Activated T-cell treated with anti-CD3 and anti-CD28 coated beads, Interleukin-2, amount 50 U/mL, for 72 hours (primary cell): ENCODE measurements around the gene RHEB. TPM values are rescaled to one million over a fixed set of nuclear protein-coding genes. Genes with fewer than 3 reads are reported as not detected.
A peak's percentile ranks its signal among the peaks of the same experiment; 100 is the strongest.
"Not testable (repeated sequence)": the region's sequence is repeated elsewhere in the genome, so short reads cannot be mapped to it uniquely, and the experiment has no call there.

Source experiments
- ATAC-seq, 2 donors: fragments of 150-1000 bp; cut with Tn5 transposase; replicated peaks in 1 of 2; 2 replicates each; pipeline ENCODE4 v1.10.0; 2021; ENCODE audit warnings: moderate library complexity in 2 of 2, mild to moderate bottlenecking in 1 of 2
- DNase-seq, 2 donors: peaks; one replicate each; pipeline ENCODE4 v3.0.0; 2021 to 2022; ENCODE audit warnings: mixed read lengths in 1 of 2
- H3K27ac Mint-ChIP-seq: one replicate; pipeline ENCODE4 v1.8.0; 2022; ENCODE audit warnings: mild to moderate bottlenecking, moderate library complexity, mixed read lengths
- H3K27me3 Mint-ChIP-seq: one replicate; pipeline ENCODE4 v1.8.0; 2022; ENCODE audit warnings: low read depth, mixed read lengths
- H3K36me3 Mint-ChIP-seq, 2 donors: one replicate each; pipeline ENCODE4 v1.8.0; 2022; ENCODE audit warnings: mixed read lengths in 2 of 2, mild to moderate bottlenecking in 1 of 2; ENCODE audit not compliant: insufficient read depth in 2 of 2
- H3K4me1 Mint-ChIP-seq: one replicate; pipeline ENCODE4 v1.8.0; 2022; ENCODE audit warnings: low read depth, mixed read lengths
- H3K4me3 Mint-ChIP-seq, 2 donors: one replicate each; pipeline ENCODE4 v1.8.0; 2022; ENCODE audit warnings: mild to moderate bottlenecking in 2 of 2, mixed read lengths in 2 of 2, moderate library complexity in 2 of 2
- H3K9me3 Mint-ChIP-seq, 2 donors: one replicate each; pipeline ENCODE4 v1.8.0; 2022; ENCODE audit warnings: mixed read lengths in 2 of 2
- total RNA-seq, 2 donors: library from RNA; stranded (reverse); gene quantifications; one replicate each; pipeline ENCODE4 v1.2.3, GENCODE V29; 2022

RHEB gene
- total RNA-seq, 2 donors from 2014 or later = 39.3 to 47.3 TPM

GRCh38 chr7:151544183-151544582 lies 24.5 kb upstream of the RHEB start:
- Mint-ChIP-seq H3K4me1 (no peaks in the 10 kb centered on the region), H3K27ac (no peak overlapping the region), H3K27me3 (peaks cover 33% of the 10 kb centered on the region), H3K36me3 (no peaks in the 10 kb centered on the region), H3K9me3 (no peaks in the 10 kb centered on the region), H3K4me3 (no peak overlapping the region)
- DNase-seq (no peak), ATAC-seq (no peak)

GRCh38 chr7:151542606-151543130 lies 23.0 kb upstream of the RHEB start:
- Mint-ChIP-seq H3K27ac (no peak overlapping the region), H3K4me1 (peaks cover 5% of the 10 kb centered on the region), H3K9me3 (no peaks in the 10 kb centered on the region), H3K4me3 (no peak overlapping the region), H3K27me3 (peaks cover 43% of the 10 kb centered on the region), H3K36me3 (no peaks in the 10 kb centered on the region)
- no peak for ATAC-seq
- DNase-seq = no peak

GRCh38 chr7:151541709-151542499 lies 22.2 kb upstream of the RHEB start:
- H3K9me3 Mint-ChIP-seq = no peaks in the 10 kb centered on the region
- no peaks in the 10 kb centered on the region for H3K36me3 Mint-ChIP-seq
- DNase-seq = no peak
- peaks cover 13% of the 10 kb centered on the region for H3K4me1 Mint-ChIP-seq
- H3K4me3 Mint-ChIP-seq = no peak overlapping the region
- ATAC-seq = no peak
- H3K27ac Mint-ChIP-seq = no peak overlapping the region
- peaks cover 43% of the 10 kb centered on the region for H3K27me3 Mint-ChIP-seq

- Mint-ChIP-seq H3K27me3 (peaks cover 29% of the 10 kb centered on the region), H3K4me3 (no peak overlapping the region), H3K4me1 (peaks cover 13% of the 10 kb centered on the region), H3K9me3 (no peaks in the 10 kb centered on the region), H3K27ac (no peak overlapping the region), H3K36me3 (no peaks in the 10 kb centered on the region)
- ATAC-seq (no peak), DNase-seq (no peak)
Measured at GRCh38 chr7:151540146-151540545, 20.5 kb upstream of the RHEB start.

GRCh38 chr7:151539088-151539671 lies 19.5 kb upstream of the RHEB start:
- peak; percentile 13 to 57 for ATAC-seq
- peaks cover 29% of the 10 kb centered on the region for H3K27me3 Mint-ChIP-seq
- no peak for DNase-seq

GRCh38 chr7:151537818-151538561 lies 18.3 kb upstream of the RHEB start:
- ATAC-seq = no peak
- Mint-ChIP-seq H3K4me1 (peaks cover 13% of the 10 kb centered on the region), H3K4me3 (peak overlapping the region in 1 of 2 donors; percentile 23), H3K36me3 (no peaks in the 10 kb centered on the region), H3K27me3 (peaks cover 29% of the 10 kb centered on the region), H3K9me3 (no peaks in the 10 kb centered on the region), H3K27ac (no peak overlapping the region)
- no peak for DNase-seq

More at GRCh38 chr7:151539088-151539671, 19.5 kb upstream of the RHEB start:
- no peak overlapping the region for H3K4me3 Mint-ChIP-seq
- H3K36me3 Mint-ChIP-seq = no peaks in the 10 kb centered on the region
- no peaks in the 10 kb centered on the region for H3K9me3 Mint-ChIP-seq
- no peak overlapping the region for H3K27ac Mint-ChIP-seq
- H3K4me1 Mint-ChIP-seq = peaks cover 13% of the 10 kb centered on the region

- H3K4me3 Mint-ChIP-seq, DNase-seq, H3K36me3 Mint-ChIP-seq, H3K9me3 Mint-ChIP-seq, ATAC-seq, H3K27ac Mint-ChIP-seq: not testable (repeated sequence)
- Mint-ChIP-seq H3K4me1 (peaks cover 13% of the 10 kb centered on the region), H3K27me3 (peaks cover 21% of the 10 kb centered on the region)
Measured at GRCh38 chr7:151536178-151536577, 16.5 kb upstream of the RHEB start.

- no peak overlapping the region for H3K27ac Mint-ChIP-seq
- peaks cover 8 to 9% of the 10 kb centered on the region in 2 donors for H3K9me3 Mint-ChIP-seq
- H3K36me3 Mint-ChIP-seq = peaks cover 4 to 9% of the 10 kb centered on the region in 2 donors
- no peak overlapping the region for H3K4me3 Mint-ChIP-seq
- ATAC-seq (no peak), DNase-seq (no peak)
- H3K27me3 Mint-ChIP-seq = no peaks in the 10 kb centered on the region
- no peaks in the 10 kb centered on the region for H3K4me1 Mint-ChIP-seq
Measured at GRCh38 chr7:151529842-151530241, 10.1 kb upstream of the RHEB start.

GRCh38 chr7:151524845-151525244 lies 5.2 kb upstream of the RHEB start:
- no peak overlapping the region for H3K27ac Mint-ChIP-seq
- DNase-seq (no peak), ATAC-seq (no peak)
- peaks cover 0 to 2% of the 10 kb centered on the region in 2 donors for H3K36me3 Mint-ChIP-seq
- no peaks in the 10 kb centered on the region for H3K27me3 Mint-ChIP-seq
- peaks cover 0 to 1% of the 10 kb centered on the region in 2 donors for H3K9me3 Mint-ChIP-seq
- H3K4me3 Mint-ChIP-seq = no peak overlapping the region
- no peaks in the 10 kb centered on the region for H3K4me1 Mint-ChIP-seq

GRCh38 chr7:151524331-151524730 lies 4.6 kb upstream of the RHEB start:
- no peak for DNase-seq
- no peaks in the 10 kb centered on the region for H3K27me3 Mint-ChIP-seq
- no peak overlapping the region for H3K4me3 Mint-ChIP-seq
- ATAC-seq = no peak
- no peaks in the 10 kb centered on the region for H3K4me1 Mint-ChIP-seq
- no peak overlapping the region for H3K27ac Mint-ChIP-seq
- peaks cover 0 to 2% of the 10 kb centered on the region in 2 donors for H3K36me3 Mint-ChIP-seq
- no peaks in the 10 kb centered on the region for H3K9me3 Mint-ChIP-seq

- peaks cover 29% of the 10 kb centered on the region for H3K4me1 Mint-ChIP-seq
- peaks cover 2 to 4% of the 10 kb centered on the region in 2 donors for H3K36me3 Mint-ChIP-seq
- H3K27me3 Mint-ChIP-seq = no peaks in the 10 kb centered on the region
- peak overlapping the region; percentile 86 to 89 for H3K4me3 Mint-ChIP-seq
- peak overlapping the region; percentile 75 for H3K27ac Mint-ChIP-seq
- no peaks in the 10 kb centered on the region for H3K9me3 Mint-ChIP-seq
- DNase-seq = peak; percentile 51 to 54
- peak in 1 of 2 donors; percentile 1 for ATAC-seq
Measured at GRCh38 chr7:151520419-151521261, 945 bp upstream of the RHEB start.

GRCh38 chr7:151518947-151519764 lies 539 bp downstream of the RHEB start:
- DNase-seq (peak; percentile 71 to 76), ATAC-seq (peak; percentile 63 to 67)
- Mint-ChIP-seq H3K27ac (peak overlapping the region; percentile 59), H3K4me3 (peak overlapping the region; percentile 86 to 93), H3K4me1 (peaks cover 44% of the 10 kb centered on the region)
- not testable (repeated sequence) for H3K36me3 Mint-ChIP-seq, H3K9me3 Mint-ChIP-seq, H3K27me3 Mint-ChIP-seq
